Lower leg skin (tissue), 3 donors: Measurements from ENCODE around the gene PPP2R5A.

Experiments
- CTCF ChIP-seq, 3 donors: fragments of 450-650 bp; IDR thresholded peaks; one replicate each; pipeline ENCODE4 v1.5.1; 2016; ENCODE audit warnings: antibody characterized with exemption in 3 of 3, mild to moderate bottlenecking in 3 of 3, moderate library complexity in 2 of 3
- POLR2A ChIP-seq, 2 donors: fragments of 450-650 bp; IDR thresholded peaks; one replicate each; pipeline ENCODE4 v1.6.1; 2016 to 2017; ENCODE audit warnings: antibody characterized with exemption in 2 of 2, mild to moderate bottlenecking in 1 of 2, moderate library complexity in 1 of 2

GRCh38 chr1:212315184-212315583 lies 30.0 kb downstream of the PPP2R5A start:
- TF ChIP-seq CTCF (IDR thresholded peaks at IDR 0.05) (no peak), POLR2A (IDR thresholded peaks at IDR 0.05) (no peak)
